GM12878 (cell line): ENCODE data around the gene ARHGEF7. TPM values are rescaled to one million over a fixed set of nuclear protein-coding genes. Genes with fewer than 3 reads are reported as not detected.

Experiments
- ATAC-seq: fragments of 200-7000 bp; cut with Tn5 transposase; 3 replicates; pipeline ENCODE4 v1.9.1; 2020; ENCODE audit warnings: mild to moderate bottlenecking, moderate library complexity
- BruUV-seq: library from RNA; stranded (reverse); fragments of 400-500 nt; replicated peaks from 2 replicates; lab custom pipeline; 2021; lab: Mats Ljungman, UMichigan
- CTCF ChIA-PET: fragments of 300-600 bp; sonication (Branson Sonifier 250); formaldehyde crosslinking; extraction: SDS; loops from one replicate; lab custom pipeline; 2021; ENCODE audit warnings: inconsistent platforms; lab: Yijun Ruan, JAX
- POLR2A ChIA-PET: fragments of 350-600 bp; formaldehyde crosslinking; extraction: SDS; loops from one replicate; lab custom pipeline; 2021; ENCODE audit warnings: inconsistent platforms; lab: Charles Lee
- RAD21 ChIA-PET: fragments of 300-600 bp; sonication (Branson Sonifier 250); formaldehyde crosslinking; loops from one replicate; lab custom pipeline; 2023; ENCODE audit warnings: antibody characterized with exemption; ENCODE audit not compliant: unreplicated experiment; lab: Charles Lee
- SMC1A ChIA-PET: fragments of 300-600 bp; sonication (Branson Sonifier 250); formaldehyde crosslinking; loops from one replicate; lab custom pipeline; 2023; ENCODE audit not compliant: unreplicated experiment, uncharacterized antibody; lab: Charles Lee
- DNase-seq: peaks from one replicate; pipeline ENCODE4 v3.0.0-alpha.2; 2011; ENCODE audit warnings: low read depth, low spot score
- FAIRE-seq: peaks from 3 replicates; lab custom pipeline; 2011; peaks lifted over from hg19 to GRCh38; lab: Jason Lieb, UNC
- H2AFZ ChIP-seq: 2 replicates; pipeline ENCODE4 v1.6.0; 2011; ENCODE audit warnings: low read depth, low read length, control low read depth; ENCODE audit not compliant: control insufficient read depth
- H3K27ac ChIP-seq: 2 replicates; pipeline ENCODE4 v1.5.1; 2011; ENCODE audit warnings: control low read depth; ENCODE audit not compliant: control insufficient read depth, insufficient read depth
- H3K27me3 ChIP-seq, 2 experiments: replicated peaks in 1 of 2; 2 replicates each; pipeline versions ENCODE4 v1.6.0 to v1.6.1; 2011; ENCODE audit warnings: low read length in 1 of 2; ENCODE audit not compliant: control insufficient read depth in 2 of 2, insufficient read depth in 2 of 2
- H3K36me3 ChIP-seq, 2 experiments: 2 replicates each; pipeline ENCODE4 v1.5.1; 2011; ENCODE audit warnings: low read length in 1 of 2; ENCODE audit not compliant: control insufficient read depth in 2 of 2, insufficient read depth in 2 of 2
- H3K4me1 ChIP-seq: 2 replicates; pipeline ENCODE4 v1.6.1; 2011; ENCODE audit warnings: mild to moderate bottlenecking, low read length, moderate library complexity, mixed read lengths; ENCODE audit not compliant: control insufficient read depth, insufficient read depth
- H3K4me2 ChIP-seq: 2 replicates; pipeline ENCODE4 v1.6.0; 2011; ENCODE audit warnings: control low read depth; ENCODE audit not compliant: control insufficient read depth, insufficient read depth
- H3K4me3 ChIP-seq: fragments of 200-600 bp; sonication (generic); 2 replicates; pipeline ENCODE4 v1.5.1; 2016
- H3K79me2 ChIP-seq: 2 replicates; pipeline ENCODE4 v1.6.0; 2011; ENCODE audit warnings: low read length; ENCODE audit not compliant: control insufficient read depth, insufficient read depth
- H3K9ac ChIP-seq: 2 replicates; pipeline ENCODE4 v1.8.0; 2011; ENCODE audit warnings: low read length, control low read depth, mixed read lengths; ENCODE audit not compliant: control insufficient read depth, insufficient read depth
- H3K9me3 ChIP-seq: replicated peaks from 3 replicates; pipeline ENCODE4 v1.5.1; 2011; ENCODE audit warnings: mild to moderate bottlenecking, low read length; ENCODE audit not compliant: control insufficient read depth, insufficient read depth
- H4K20me1 ChIP-seq: 2 replicates; pipeline ENCODE4 v1.6.0; 2011; ENCODE audit not compliant: control insufficient read depth, insufficient read depth
- BCLAF1 ChIP-seq: fragments of 450-650 bp; IDR thresholded peaks from 2 replicates; pipeline ENCODE4 v1.6.1; 2017; ENCODE audit warnings: antibody characterized with exemption, mild to moderate bottlenecking, moderate library complexity
- BRCA1 ChIP-seq: IDR thresholded peaks from 2 replicates; pipeline ENCODE4 v1.6.1; 2011; ENCODE audit warnings: low read depth, low read length, improper control_type of control experiment
- EZH2 ChIP-seq: IDR thresholded peaks from 2 replicates; pipeline ENCODE4 v1.6.1; 2012; ENCODE audit warnings: low read depth, mild to moderate bottlenecking, control low read depth, inconsistent platforms, low read length, borderline replicate concordance; ENCODE audit not compliant: control insufficient read depth
- PAX8 ChIP-seq: fragments of 450-650 bp; IDR thresholded peaks from 2 replicates; pipeline ENCODE4 v1.6.1; 2017; ENCODE audit warnings: mild to moderate bottlenecking, moderate library complexity
- RUNX3 ChIP-seq: IDR thresholded peaks from 2 replicates; pipeline ENCODE4 v1.6.1; 2012; ENCODE audit warnings: low read length, inconsistent platforms
- SUZ12 ChIP-seq: fragments of 200-600 bp; sonication (generic); IDR thresholded peaks from one replicate; pipeline ENCODE4 v1.6.1; 2018; ENCODE audit warnings: antibody characterized with exemption, mild to moderate bottlenecking; ENCODE audit not compliant: unreplicated experiment
- WGBS: methylation state at CpG from one replicate; pipeline ENCODE4 v1.1.6; 2016; ENCODE audit warnings: low lambda C conversion rate; ENCODE audit not compliant: insufficient replicate concordance, insufficient coverage; ENCODE audit errors: missing lambda C conversion rate; 5-methylcytosine and 5-hydroxymethylcytosine counted together
- in situ Hi-C: fragments of 300-500 bp; cut with MboI; formaldehyde crosslinking; loops from 9 replicates; pipeline ENCODE4 v1.14.3; 2018; ENCODE audit warnings: mixed read lengths
- intact Hi-C: fragments of 100-400 bp; cut with micrococcal nuclease; formaldehyde crosslinking; loops from one replicate; pipeline ENCODE4 v1.14.2; 2022; ENCODE audit not compliant: unreplicated experiment
- polyA plus RNA-seq, 11 experiments: library from polyadenylated mRNA; depleted of rRNA in 4 of 11; unstranded in 6 of 11; stranded (reverse) in 5 of 11; fragments of >200 nt; fragmentation: Nextera tagmentation in 4 of 11; fragmentation: Illumina TruSeq in 1 of 11; extraction: Ambion mirVana in 4 of 11; extraction: Trizol in 1 of 11; gene quantifications; 1 replicate in 1 of 11; 2 replicates in 10 of 11; pipeline versions ENCODE4 v1.2.1 to v1.2.3, GENCODE V29; 2011 to 2016; ENCODE audit warnings: inconsistent platforms in 2 of 11, missing spikeins in 2 of 11, low read depth in 1 of 11
- total RNA-seq, 4 experiments: library from RNA; depleted of rRNA in 3 of 4; stranded (reverse); fragments of >200 nt in 3 of 4; fragmentation: Illumina TruSeq in 1 of 4; extraction: Trizol in 1 of 4; gene quantifications; 2 replicates each; pipeline versions ENCODE4 v1.2.1 to v1.2.3, GENCODE V29; 2013 to 2021

Gene ARHGEF7
- total and polyA plus RNA-seq, 10 of the 15 experiments (the other 5 are each of a cell fraction or from before 2014, with no cell fraction given): 4.7 to 65.5 (median 36.6) TPM

- Histone ChIP-seq H3K4me3 (no peak overlapping the region), H3K4me1 (no peaks in the 10 kb centered on the region)
- WGBS: 97% methylated on average over 12 of the region's 15 CpGs
- SMC1A ChIA-PET: no interaction called here
- BruUV-seq: no TSS peak
- TF ChIP-seq BCLAF1 (no peak), EZH2 (no peak), RUNX3 (no peak), SUZ12 (no peak), PAX8 (no peak), BRCA1 (no peak)
- TF ChIP-seq, all 136 proteins: peak for 0
- RAD21 ChIA-PET: no interaction called here
- in situ Hi-C loops (no loop called here), intact Hi-C loops (no loop called here)
- Histone ChIP-seq H3K79me2 (no peaks in the 10 kb centered on the region), H3K9ac (no peak overlapping the region), H3K4me2 (no peak overlapping the region), H3K27ac (no peak overlapping the region), H3K27me3 (no peaks in the 10 kb centered on the region), H3K36me3 (peaks cover 0 to 4% of the 10 kb centered on the region in 2 experiments; a peak in 3 of 4 replicates), H2AFZ (no peak overlapping the region), H4K20me1 (no peaks in the 10 kb centered on the region), H3K9me3 (no peaks in the 10 kb centered on the region)
- no peak for DNase-seq
- POLR2A ChIA-PET: no interaction called here
- peak; percentile 13; the same call in 2 of the 3 replicates for ATAC-seq
- no peak for FAIRE-seq
- CTCF ChIA-PET: no interaction called here
Observed at GRCh38 chr13:111315347-111315995, 200.4 kb downstream of the ARHGEF7 start.
